ENCODE results near the gene BCAS1.

Gene BCAS1, protein sequence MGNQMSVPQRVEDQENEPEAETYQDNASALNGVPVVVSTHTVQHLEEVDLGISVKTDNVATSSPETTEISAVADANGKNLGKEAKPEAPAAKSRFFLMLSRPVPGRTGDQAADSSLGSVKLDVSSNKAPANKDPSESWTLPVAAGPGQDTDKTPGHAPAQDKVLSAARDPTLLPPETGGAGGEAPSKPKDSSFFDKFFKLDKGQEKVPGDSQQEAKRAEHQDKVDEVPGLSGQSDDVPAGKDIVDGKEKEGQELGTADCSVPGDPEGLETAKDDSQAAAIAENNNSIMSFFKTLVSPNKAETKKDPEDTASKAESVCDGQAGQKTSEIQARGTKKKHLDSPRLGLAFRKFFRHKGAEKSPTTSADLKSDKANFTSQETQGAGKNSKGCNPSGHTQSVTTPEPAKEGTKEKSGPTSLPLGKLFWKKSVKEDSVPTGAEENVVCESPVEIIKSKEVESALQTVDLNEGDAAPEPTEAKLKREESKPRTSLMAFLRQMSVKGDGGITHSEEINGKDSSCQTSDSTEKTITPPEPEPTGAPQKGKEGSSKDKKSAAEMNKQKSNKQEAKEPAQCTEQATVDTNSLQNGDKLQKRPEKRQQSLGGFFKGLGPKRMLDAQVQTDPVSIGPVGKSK

DNA sequence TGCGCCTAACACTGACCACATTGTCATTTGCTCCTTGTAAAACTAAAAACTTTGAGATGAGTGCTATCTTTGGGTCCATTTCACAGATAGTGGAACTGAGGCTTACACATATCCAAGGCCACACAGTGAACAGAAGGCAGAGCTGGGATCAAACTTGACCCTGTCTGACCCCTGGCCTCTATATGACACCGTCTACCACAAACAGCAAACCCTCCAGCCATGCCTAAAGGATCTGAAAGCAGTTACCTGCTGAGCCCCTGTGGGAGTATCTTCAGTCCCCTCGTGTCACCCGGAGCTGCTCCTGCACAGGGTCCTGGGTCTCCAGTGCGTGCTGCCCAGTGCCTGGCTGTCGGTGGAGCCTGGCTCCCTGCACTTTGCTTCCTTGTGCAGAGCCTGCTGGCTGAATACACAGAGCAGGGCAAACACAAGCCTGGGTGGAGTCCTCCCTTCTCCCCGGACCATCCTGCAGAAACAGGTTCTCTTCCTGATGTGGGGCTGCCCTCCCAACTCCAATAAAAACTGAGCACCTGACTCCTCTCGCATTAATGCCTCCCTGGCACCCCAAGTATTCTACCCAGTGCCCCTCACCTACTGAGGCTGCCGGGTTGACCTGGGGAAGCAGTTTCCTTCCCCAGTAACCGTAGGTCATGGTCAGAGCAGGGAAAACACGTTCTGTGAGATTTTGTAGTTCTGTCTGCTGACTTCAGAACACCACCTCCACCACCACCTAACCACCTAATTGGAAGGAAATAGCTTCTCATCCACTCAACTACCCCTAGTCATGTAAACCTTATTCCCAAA, at the start of gene BCAS1:
Gene BCAS1, minus strand, starts transcription at position 408 of the 801 bp plus-strand sequence. CDS start 11,876 bp downstream, outside the sequence.
- H3K4me3 ChIP-seq (ENCODE audit: low read length), result no peak within 1 kb of the TSS
- TF ChIP-seq, protein P1, sequence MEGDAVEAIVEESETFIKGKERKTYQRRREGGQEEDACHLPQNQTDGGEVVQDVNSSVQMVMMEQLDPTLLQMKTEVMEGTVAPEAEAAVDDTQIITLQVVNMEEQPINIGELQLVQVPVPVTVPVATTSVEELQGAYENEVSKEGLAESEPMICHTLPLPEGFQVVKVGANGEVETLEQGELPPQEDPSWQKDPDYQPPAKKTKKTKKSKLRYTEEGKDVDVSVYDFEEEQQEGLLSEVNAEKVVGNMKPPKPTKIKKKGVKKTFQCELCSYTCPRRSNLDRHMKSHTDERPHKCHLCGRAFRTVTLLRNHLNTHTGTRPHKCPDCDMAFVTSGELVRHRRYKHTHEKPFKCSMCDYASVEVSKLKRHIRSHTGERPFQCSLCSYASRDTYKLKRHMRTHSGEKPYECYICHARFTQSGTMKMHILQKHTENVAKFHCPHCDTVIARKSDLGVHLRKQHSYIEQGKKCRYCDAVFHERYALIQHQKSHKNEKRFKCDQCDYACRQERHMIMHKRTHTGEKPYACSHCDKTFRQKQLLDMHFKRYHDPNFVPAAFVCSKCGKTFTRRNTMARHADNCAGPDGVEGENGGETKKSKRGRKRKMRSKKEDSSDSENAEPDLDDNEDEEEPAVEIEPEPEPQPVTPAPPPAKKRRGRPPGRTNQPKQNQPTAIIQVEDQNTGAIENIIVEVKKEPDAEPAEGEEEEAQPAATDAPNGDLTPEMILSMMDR (IDR thresholded peaks at IDR 0.05; ENCODE audit: insufficient read depth, low read depth, low read length, missing control alignments), result no peak
- DNase-seq (ENCODE audit: low read depth), result no peak

DNA sequence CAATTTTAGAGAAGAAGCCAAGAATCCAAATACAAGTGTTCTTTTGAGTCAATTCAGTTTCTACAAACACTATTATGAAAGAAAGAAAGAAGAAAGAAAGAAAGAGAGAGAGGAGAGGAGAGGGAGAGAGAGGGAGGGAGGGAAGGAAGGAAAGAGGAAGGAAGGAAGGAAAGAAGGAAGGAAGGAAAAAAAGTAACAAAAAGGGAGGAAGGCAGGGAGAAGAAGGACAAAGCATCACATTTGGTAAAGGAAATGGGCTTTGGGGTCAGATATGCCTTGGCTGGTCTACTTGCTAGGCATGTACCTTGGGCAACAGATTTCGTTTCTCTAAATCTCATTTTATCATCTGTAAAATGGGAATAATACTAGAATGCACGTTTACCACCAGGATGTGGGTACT, 49.4 kb upstream of the BCAS1 start:
- TF ChIP-seq, protein P1 (IDR thresholded peaks at IDR 0.05; ENCODE audit: insufficient read depth, low read depth, low read length, missing control alignments), result no peak
- H3K4me3 ChIP-seq (ENCODE audit: low read length), result no peak overlapping the region
- DNase-seq (ENCODE audit: low read depth), result no peak

DNA sequence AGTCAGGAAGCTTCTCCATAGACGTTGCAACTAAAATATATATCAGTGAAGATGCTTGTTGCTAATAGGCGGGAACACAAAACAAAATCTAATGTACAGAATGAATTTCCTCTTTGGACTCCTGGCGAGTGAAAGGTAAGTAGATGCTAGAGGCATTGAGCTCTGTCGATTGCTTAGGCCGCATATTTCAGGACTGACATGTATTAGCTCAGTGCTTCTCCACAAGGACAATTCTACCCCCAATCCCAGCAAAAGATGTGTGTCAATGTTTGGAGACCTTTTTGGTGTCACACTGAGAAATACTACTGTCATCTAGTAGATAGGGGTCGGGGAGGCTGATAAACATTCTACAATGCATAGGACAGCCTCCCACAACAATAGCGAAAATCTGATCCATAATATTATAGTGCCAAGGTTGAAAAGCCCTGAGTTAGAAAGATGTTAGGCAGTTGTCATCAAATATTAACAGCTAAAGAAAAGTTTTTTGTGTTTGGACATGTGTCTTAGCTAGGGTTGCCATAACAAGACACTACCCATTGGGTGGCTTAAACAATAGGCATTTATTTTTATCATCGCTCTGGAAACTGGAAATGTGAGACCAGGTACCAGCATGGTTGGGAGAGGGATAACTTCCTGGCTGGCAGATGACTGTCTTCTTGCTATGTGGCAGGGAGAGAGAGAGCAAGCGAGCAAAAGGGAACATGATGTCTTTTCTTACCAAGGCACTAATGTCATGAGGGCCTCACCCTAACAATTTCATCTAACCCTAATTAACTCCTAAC, 48.0 kb upstream of the BCAS1 start:
- no peak for DNase-seq (ENCODE audit: low read depth)
- no peak overlapping the region for H3K4me3 ChIP-seq (ENCODE audit: low read length)
- TF ChIP-seq, protein P1 (IDR thresholded peaks at IDR 0.05; ENCODE audit: insufficient read depth, low read depth, low read length, missing control alignments), result no peak

DNA sequence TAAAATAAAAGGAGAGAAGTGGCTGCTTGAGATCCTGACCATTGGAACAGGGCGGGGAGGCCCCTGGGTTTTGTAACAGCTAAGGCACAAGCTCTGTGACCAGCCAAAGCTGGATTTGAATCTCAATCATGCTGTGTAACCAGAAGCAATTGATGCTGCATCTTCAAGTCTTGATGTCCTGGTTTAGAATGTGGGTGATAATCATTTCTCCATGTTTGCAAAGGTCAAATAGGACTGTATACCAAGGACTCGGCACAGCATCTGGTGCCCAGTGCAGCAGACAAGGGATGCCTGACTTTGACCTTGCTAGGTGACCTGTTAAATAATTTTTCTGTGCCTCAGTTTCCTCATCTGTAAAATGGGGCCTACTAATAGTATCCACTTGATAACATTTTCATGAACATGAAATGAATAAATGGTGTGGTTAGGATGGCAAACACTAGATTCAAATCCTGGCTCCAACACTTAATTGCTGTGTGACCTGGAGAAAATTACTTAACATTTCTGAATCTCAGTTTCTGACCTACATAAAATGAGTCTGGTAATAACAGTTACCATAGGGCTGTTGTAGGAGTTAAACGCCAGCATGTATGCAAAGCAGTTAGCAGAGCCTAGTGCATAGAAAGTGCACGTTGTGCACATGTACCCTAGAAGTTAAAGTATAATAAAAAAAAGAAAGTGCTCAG, 46.3 kb upstream of the BCAS1 start:
- TF ChIP-seq, protein P1 (IDR thresholded peaks at IDR 0.05; ENCODE audit: insufficient read depth, low read depth, low read length, missing control alignments), result no peak
- no peak for DNase-seq (ENCODE audit: low read depth)

DNA sequence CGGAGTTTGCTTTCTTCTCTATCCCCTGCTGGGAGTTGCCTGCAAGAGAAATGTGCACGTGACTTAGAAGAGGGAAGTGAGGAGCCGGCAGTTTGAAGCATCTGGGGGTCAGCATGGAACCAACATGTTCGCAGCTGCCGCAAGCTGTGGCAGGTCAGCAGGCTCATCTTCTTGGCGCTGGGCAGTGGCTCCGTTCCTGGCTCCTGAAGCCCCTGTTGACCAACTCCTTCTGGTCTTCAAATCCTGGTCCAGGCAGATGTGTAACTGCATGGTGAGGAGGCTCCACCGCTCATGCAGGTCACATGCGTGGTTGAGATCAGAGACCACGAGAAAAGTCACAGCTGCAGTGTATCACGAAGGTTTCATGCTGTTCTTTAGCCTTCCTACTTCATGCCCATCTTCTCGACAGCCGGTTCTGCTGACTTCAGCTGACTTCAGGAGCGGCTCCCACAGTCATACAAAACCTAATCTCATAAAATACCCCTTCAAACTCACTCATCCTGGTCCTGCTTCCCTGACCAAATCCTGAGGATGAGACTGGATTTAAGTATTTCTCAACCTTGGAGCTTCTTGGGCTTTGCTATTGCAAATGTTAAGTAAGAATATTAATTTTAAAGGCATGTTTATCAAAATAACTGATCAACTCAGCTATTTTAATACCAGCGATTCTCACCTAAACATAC, 44.9 kb upstream of the BCAS1 start:
- DNase-seq (ENCODE audit: low read depth), result no peak

More for the DNA sequence above, 46.3 kb upstream of the BCAS1 start:
- H3K4me3 ChIP-seq (ENCODE audit: low read length), result no peak overlapping the region

More for the DNA sequence above, 44.9 kb upstream of the BCAS1 start:
- TF ChIP-seq, protein P1 (IDR thresholded peaks at IDR 0.05; ENCODE audit: insufficient read depth, low read depth, low read length, missing control alignments), result no peak
- H3K4me3 ChIP-seq (ENCODE audit: low read length), result no peak overlapping the region
